CD4-positive, alpha-beta T cell (primary cell): ENCODE results near the gene ZCCHC7. TPM values are rescaled to one million over a fixed set of nuclear protein-coding genes. Genes with fewer than 3 reads are reported as not detected.

Experiments
- ATAC-seq: fragments of 200-7000 bp; cut with Tn5 transposase; one replicate; pipeline ENCODE4 v1.10.0; 2022; ENCODE audit warnings: mild to moderate bottlenecking; ENCODE audit not compliant: poor library complexity
- CTCF ChIA-PET: fragments of 350-600 bp; sonication (Branson Sonifier 250); formaldehyde crosslinking; loops from one replicate; lab custom pipeline; 2021; ENCODE audit warnings: antibody characterized with exemption, inconsistent platforms; lab: Charles Lee
- POLR2A ChIA-PET: fragments of 350-600 bp; sonication (Branson Sonifier 250); formaldehyde crosslinking; loops from one replicate; lab custom pipeline; 2021; ENCODE audit warnings: antibody characterized with exemption, inconsistent platforms; lab: Charles Lee
- DNase-seq, 14 experiments: peaks; one replicate each; pipeline ENCODE4 v3.0.0-alpha.2; 2013 to 2020; ENCODE audit warnings: mixed read lengths in 2 of 14
- H3K27ac ChIP-seq, 2 donors: one replicate each; pipeline versions ENCODE4 v1.5.1 to v1.7.0; 2013; ENCODE audit warnings: low read length in 2 of 2, low read depth in 1 of 2, mild to moderate bottlenecking in 1 of 2
- H3K27me3 ChIP-seq, 2 experiments: 1 replicate in 1 of 2; 2 replicates in 1 of 2; pipeline versions ENCODE4 v1.6.1 to v1.7.0; 2013; ENCODE audit warnings: low read length in 2 of 2, control low read depth in 1 of 2, mild to moderate bottlenecking in 1 of 2, moderate library complexity in 1 of 2; ENCODE audit not compliant: insufficient read depth in 2 of 2, control insufficient read depth in 1 of 2
- H3K36me3 ChIP-seq: one replicate; pipeline ENCODE4 v1.6.1; 2013; ENCODE audit warnings: low read length, control low read depth; ENCODE audit not compliant: insufficient read depth
- H3K4me1 ChIP-seq: one replicate; pipeline ENCODE4 v1.6.1; 2013; ENCODE audit warnings: low read length, control low read depth; ENCODE audit not compliant: insufficient read depth
- H3K4me3 ChIP-seq: one replicate; pipeline ENCODE4 v1.5.1; 2013; ENCODE audit warnings: mild to moderate bottlenecking, low read length, moderate library complexity
- H3K9me3 ChIP-seq, 2 experiments: 1 replicate in 1 of 2; 2 replicates in 1 of 2; pipeline versions ENCODE4 v1.6.1 to v1.7.0; 2013; ENCODE audit warnings: low read length in 2 of 2, mild to moderate bottlenecking in 2 of 2, control low read depth in 1 of 2, moderate library complexity in 1 of 2; ENCODE audit not compliant: control insufficient read depth in 1 of 2, insufficient read depth in 1 of 2
- H3K27ac Mint-ChIP-seq: one replicate; pipeline ENCODE4 v1.8.0; 2020; ENCODE audit warnings: mixed read lengths
- H3K27me3 Mint-ChIP-seq: one replicate; pipeline ENCODE4 v1.8.0; 2021; ENCODE audit warnings: mixed read lengths
- H3K36me3 Mint-ChIP-seq: one replicate; pipeline ENCODE4 v1.8.0; 2021; ENCODE audit warnings: low read depth, mixed read lengths
- H3K4me1 Mint-ChIP-seq: one replicate; pipeline ENCODE4 v1.8.0; 2021; ENCODE audit warnings: low read depth, mixed read lengths
- H3K4me3 Mint-ChIP-seq: one replicate; pipeline ENCODE4 v1.8.0; 2020; ENCODE audit warnings: mild to moderate bottlenecking, mixed read lengths
- H3K9me3 Mint-ChIP-seq: one replicate; pipeline ENCODE4 v1.8.0; 2020; ENCODE audit warnings: mixed read lengths
- intact Hi-C, 2 experiments: fragments of 100-400 bp; cut with DNase I in 1 of 2; cut with micrococcal nuclease in 1 of 2; formaldehyde crosslinking; loops; one replicate each; pipeline versions ENCODE4 v1.15.1 to v1.9.0; 2023 to 2025; cut with DNase I, micrococcal nuclease
- total RNA-seq, 174 experiments: library from RNA in 2 of 174; stranded (reverse) in 2 of 174; gene quantifications; one replicate each; pipeline ENCODE4 v1.2.3 and lab custom pipeline; 2021 to 2026
- TF ChIP-seq, protein P1 (sequence below): fragments of 200-600 bp; IDR thresholded peaks from one replicate; pipeline ENCODE4 v1.8.0; 2022; ENCODE audit warnings: antibody characterized with exemption, mild to moderate bottlenecking

ZCCHC7 gene
- total RNA-seq, 2 experiments from 2014 or later: 40.7 to 41.0 TPM

- H3K36me3 Mint-ChIP-seq: peaks cover 9% of the 10 kb centered on the region
- no peak overlapping the region for H3K27ac Mint-ChIP-seq
- H3K4me3 Mint-ChIP-seq: no peak overlapping the region
- H3K27me3 Mint-ChIP-seq: no peaks in the 10 kb centered on the region
- H3K9me3 ChIP-seq: no peaks in the 10 kb centered on the region
- CTCF ChIA-PET: interaction anchor here (1.4 kb wide), 1 partner anchor 10 kb away, joined by 3 read pairs; no protein-coding TSS in a partner anchor
- TF ChIP-seq, protein P1, sequence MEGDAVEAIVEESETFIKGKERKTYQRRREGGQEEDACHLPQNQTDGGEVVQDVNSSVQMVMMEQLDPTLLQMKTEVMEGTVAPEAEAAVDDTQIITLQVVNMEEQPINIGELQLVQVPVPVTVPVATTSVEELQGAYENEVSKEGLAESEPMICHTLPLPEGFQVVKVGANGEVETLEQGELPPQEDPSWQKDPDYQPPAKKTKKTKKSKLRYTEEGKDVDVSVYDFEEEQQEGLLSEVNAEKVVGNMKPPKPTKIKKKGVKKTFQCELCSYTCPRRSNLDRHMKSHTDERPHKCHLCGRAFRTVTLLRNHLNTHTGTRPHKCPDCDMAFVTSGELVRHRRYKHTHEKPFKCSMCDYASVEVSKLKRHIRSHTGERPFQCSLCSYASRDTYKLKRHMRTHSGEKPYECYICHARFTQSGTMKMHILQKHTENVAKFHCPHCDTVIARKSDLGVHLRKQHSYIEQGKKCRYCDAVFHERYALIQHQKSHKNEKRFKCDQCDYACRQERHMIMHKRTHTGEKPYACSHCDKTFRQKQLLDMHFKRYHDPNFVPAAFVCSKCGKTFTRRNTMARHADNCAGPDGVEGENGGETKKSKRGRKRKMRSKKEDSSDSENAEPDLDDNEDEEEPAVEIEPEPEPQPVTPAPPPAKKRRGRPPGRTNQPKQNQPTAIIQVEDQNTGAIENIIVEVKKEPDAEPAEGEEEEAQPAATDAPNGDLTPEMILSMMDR: no peak
- no peaks in the 10 kb centered on the region for H3K27me3 ChIP-seq
- ATAC-seq (no peak), DNase-seq (no peak)
- H3K4me3 ChIP-seq: no peak overlapping the region
- no peaks in the 10 kb centered on the region for H3K4me1 ChIP-seq
- no peaks in the 10 kb centered on the region for H3K9me3 Mint-ChIP-seq
- no peaks in the 10 kb centered on the region for H3K36me3 ChIP-seq
- no peak overlapping the region for H3K27ac ChIP-seq
- POLR2A ChIA-PET: no interaction called here
- no peaks in the 10 kb centered on the region for H3K4me1 Mint-ChIP-seq
- intact Hi-C loops: no loop called here
Measured at GRCh38 chr9:37339923-37340322, 219.5 kb downstream of the ZCCHC7 start.

GRCh38 chr9:37340961-37341360, 220.6 kb downstream of the ZCCHC7 start:
- Histone ChIP-seq H3K27me3 (no peaks in the 10 kb centered on the region), H3K36me3 (no peaks in the 10 kb centered on the region), H3K9me3 (no peaks in the 10 kb centered on the region), H3K4me1 (no peaks in the 10 kb centered on the region), H3K4me3 (no peak overlapping the region), H3K27ac (no peak overlapping the region)
- H3K27me3 Mint-ChIP-seq: no peaks in the 10 kb centered on the region
- POLR2A ChIA-PET: no interaction called here
- H3K36me3 Mint-ChIP-seq: peaks cover 9% of the 10 kb centered on the region
- H3K4me1 Mint-ChIP-seq: no peaks in the 10 kb centered on the region
- intact Hi-C loops: no loop called here
- H3K9me3 Mint-ChIP-seq: no peaks in the 10 kb centered on the region
- no peak for DNase-seq
- no peak overlapping the region for H3K4me3 Mint-ChIP-seq
- ATAC-seq: no peak
- TF ChIP-seq, protein P1: no peak
- H3K27ac Mint-ChIP-seq: no peak overlapping the region
- CTCF ChIA-PET: no interaction called here

- H3K4me3 Mint-ChIP-seq: no peak overlapping the region
- Histone ChIP-seq H3K36me3 (no peaks in the 10 kb centered on the region), H3K27me3 (no peaks in the 10 kb centered on the region), H3K4me3 (no peak overlapping the region), H3K27ac (no peak overlapping the region), H3K4me1 (no peaks in the 10 kb centered on the region), H3K9me3 (no peaks in the 10 kb centered on the region)
- TF ChIP-seq, protein P1: no peak
- no peaks in the 10 kb centered on the region for H3K4me1 Mint-ChIP-seq
- H3K9me3 Mint-ChIP-seq: no peaks in the 10 kb centered on the region
- no peak for ATAC-seq
- POLR2A ChIA-PET: no interaction called here
- DNase-seq: no peak
- CTCF ChIA-PET: no interaction called here
- peaks cover 7% of the 10 kb centered on the region for H3K36me3 Mint-ChIP-seq
- no peaks in the 10 kb centered on the region for H3K27me3 Mint-ChIP-seq
- H3K27ac Mint-ChIP-seq: no peak overlapping the region
- intact Hi-C loops: no loop called here
Measured at GRCh38 chr9:37341704-37342103, 221.3 kb downstream of the ZCCHC7 start.
